AML-193 (cell line): ENCODE data around the gene CDH4.

Experiments
- DNase-seq, 2 experiments: peaks; one replicate each; lab custom pipeline; 2025; lab: John Stamatoyannopoulos, UW

Gene CDH4

GRCh38 chr20:61633004-61633403 is 380.9 kb downstream of the CDH4 start:
- no peak for DNase-seq

- no peak for DNase-seq
Measured at GRCh38 chr20:61634376-61635145, 382.5 kb downstream of the CDH4 start.

- no peak for DNase-seq
Measured at GRCh38 chr20:61635721-61636455, 383.8 kb downstream of the CDH4 start.

- DNase-seq, result no peak
Measured at GRCh38 chr20:61636531-61637116, 384.6 kb downstream of the CDH4 start.

GRCh38 chr20:61638802-61639585 is 386.9 kb downstream of the CDH4 start:
- DNase-seq, result no peak

GRCh38 chr20:61640131-61640870 is 388.2 kb downstream of the CDH4 start:
- no peak for DNase-seq

- no peak for DNase-seq
Measured at GRCh38 chr20:61640871-61641245, 388.8 kb downstream of the CDH4 start.

- no peak for DNase-seq
Measured at GRCh38 chr20:61643656-61644377, 391.8 kb downstream of the CDH4 start.

GRCh38 chr20:61644378-61645076 is 392.5 kb downstream of the CDH4 start:
- DNase-seq, result no peak

- DNase-seq, result no peak
Measured at GRCh38 chr20:61645732-61646131, 393.7 kb downstream of the CDH4 start.

GRCh38 chr20:61646453-61646852 is 394.4 kb downstream of the CDH4 start:
- DNase-seq, result no peak

- no peak for DNase-seq
Measured at GRCh38 chr20:61646986-61647385, 394.9 kb downstream of the CDH4 start.

- DNase-seq, result no peak
Measured at GRCh38 chr20:61647702-61648101, 395.6 kb downstream of the CDH4 start.

- no peak for DNase-seq
Measured at GRCh38 chr20:61649105-61649859, 397.2 kb downstream of the CDH4 start.

- DNase-seq, result no peak
Measured at GRCh38 chr20:61649860-61650162, 397.8 kb downstream of the CDH4 start.

- DNase-seq, result no peak
Measured at GRCh38 chr20:61650912-61651733, 399.1 kb downstream of the CDH4 start.

- DNase-seq, result no peak
Measured at GRCh38 chr20:61652146-61652545, 400.1 kb downstream of the CDH4 start.

GRCh38 chr20:61654726-61655125 is 402.7 kb downstream of the CDH4 start:
- DNase-seq, result no peak

GRCh38 chr20:61655591-61655990 is 403.5 kb downstream of the CDH4 start:
- no peak for DNase-seq
